K562 (cell line): ENCODE data around the gene PCF11. TPM values are rescaled to one million over a fixed set of nuclear protein-coding genes. Genes with fewer than 3 reads are reported as not detected.

Source experiments
- ATAC-seq: fragments of 200-7000 bp; cut with Tn5 transposase; 3 replicates; pipeline ENCODE4 v1.9.1; 2020; ENCODE audit warnings: moderate library complexity
- BruUV-seq: library from RNA; stranded (reverse); fragments of 400-500 nt; replicated peaks from 2 replicates; lab custom pipeline; 2021; lab: Mats Ljungman, UMichigan
- CTCF ChIA-PET: fragments of 300-600 bp; formaldehyde crosslinking; extraction: SDS; loops from one replicate; lab custom pipeline; 2021; ENCODE audit warnings: low intra/inter-chr PET ratio; lab: Yijun Ruan, JAX
- POLR2A ChIA-PET: fragments of 300-600, 350-650 bp; sonication (Branson Sonifier 250); formaldehyde crosslinking; extraction: SDS; loops from one replicate; lab custom pipeline; 2021; ENCODE audit warnings: antibody characterized with exemption, inconsistent platforms; lab: Yijun Ruan, JAX
- DNase-seq, 4 experiments: peaks; one replicate each; pipeline versions ENCODE4 v3.0.0 to v3.0.0-alpha.2; 2011 to 2018; ENCODE audit warnings: low spot score in 3 of 4, mixed read lengths in 3 of 4; ENCODE audit errors: extremely low read depth in 1 of 4
- FAIRE-seq: peaks from 2 replicates; lab custom pipeline; 2011; peaks lifted over from hg19 to GRCh38; lab: Jason Lieb, UNC
- H2AFZ ChIP-seq: 2 replicates; pipeline ENCODE4 v1.6.0; 2011; ENCODE audit warnings: low read depth, low read length, control low read depth, inconsistent platforms
- H3K27ac ChIP-seq: fragments of 200-600 bp; 3 replicates; pipeline ENCODE4 v1.8.0; 2011; ENCODE audit warnings: low read depth, mild to moderate bottlenecking, control low read depth, inconsistent platforms, low read length, moderate library complexity, mixed read lengths; ENCODE audit errors: extremely low read depth
- H3K27me3 ChIP-seq, 2 experiments: fragments of 300-600 bp in 1 of 2; 2 replicates in 1 of 2; 3 replicates in 1 of 2; pipeline versions ENCODE4 v1.6.0 to v1.8.0; 2011; ENCODE audit warnings: inconsistent platforms in 2 of 2, low read length in 2 of 2, mild to moderate bottlenecking in 1 of 2, mixed read lengths in 1 of 2, moderate library complexity in 1 of 2; ENCODE audit not compliant: control insufficient read depth in 2 of 2, insufficient read depth in 2 of 2
- H3K36me3 ChIP-seq: fragments of 300-600 bp; 3 replicates; pipeline ENCODE4 v1.8.0; 2011; ENCODE audit warnings: mild to moderate bottlenecking, low read length, inconsistent platforms; ENCODE audit not compliant: control insufficient read depth, insufficient read depth
- H3K4me1 ChIP-seq, 2 experiments: fragments of 200-600 bp in 1 of 2; replicated peaks in 1 of 2; 2 replicates in 1 of 2; 3 replicates in 1 of 2; pipeline versions ENCODE4 v1.5.1 to v1.8.0; 2011; ENCODE audit warnings: inconsistent platforms in 2 of 2, low read length in 2 of 2, mild to moderate bottlenecking in 1 of 2, mixed read lengths in 1 of 2, moderate library complexity in 1 of 2; ENCODE audit not compliant: control insufficient read depth in 2 of 2, insufficient read depth in 2 of 2
- H3K4me2 ChIP-seq: 2 replicates; pipeline ENCODE4 v1.6.1; 2011; ENCODE audit warnings: low read length, control low read depth, inconsistent platforms, mixed read lengths; ENCODE audit not compliant: insufficient read depth
- H3K4me3 ChIP-seq: fragments of 200-600 bp; sonication (generic), shearing (Covaris generic); 2 replicates; pipeline ENCODE4 v1.5.1; 2016; ENCODE audit warnings: control low read depth, inconsistent platforms
- H3K79me2 ChIP-seq: fragments of 200-600 bp; 3 replicates; pipeline ENCODE4 v1.8.0; 2011; ENCODE audit warnings: low read length, inconsistent platforms; ENCODE audit not compliant: control insufficient read depth, insufficient read depth
- H3K9ac ChIP-seq, 2 experiments: 2 replicates each; pipeline versions ENCODE4 v1.6.0 to v1.6.1; 2011; ENCODE audit warnings: low read depth in 2 of 2, low read length in 2 of 2, control low read depth in 1 of 2, inconsistent platforms in 1 of 2, mild to moderate bottlenecking in 1 of 2, mixed read lengths in 1 of 2; ENCODE audit not compliant: insufficient read depth in 1 of 2
- H3K9me1 ChIP-seq: one replicate; pipeline ENCODE4 v1.6.0; 2011; ENCODE audit warnings: inconsistent platforms, mild to moderate bottlenecking, low read length, moderate library complexity; ENCODE audit not compliant: control insufficient read depth, insufficient read depth
- H3K9me3 ChIP-seq: replicated peaks from 2 replicates; pipeline ENCODE4 v1.5.1; 2011; ENCODE audit warnings: low read depth, low read length, inconsistent platforms; ENCODE audit not compliant: control insufficient read depth, insufficient read depth
- H4K20me1 ChIP-seq: replicated peaks from 2 replicates; pipeline ENCODE4 v1.6.1; 2011; ENCODE audit warnings: low read length, inconsistent platforms, mixed read lengths; ENCODE audit not compliant: control insufficient read depth, insufficient read depth
- CCNT2 ChIP-seq: IDR thresholded peaks from 2 replicates; pipeline ENCODE4 v1.6.1; 2011; ENCODE audit warnings: borderline replicate concordance, low read depth, mild to moderate bottlenecking, moderate library complexity, mixed read lengths, low read length; ENCODE audit not compliant: insufficient read length; ENCODE audit errors: extremely low read depth
- ETV6 ChIP-seq, 3 experiments: fragments of 150-350 bp in 1 of 3; sonication (generic) in 1 of 3; formaldehyde crosslinking in 1 of 3; IDR thresholded peaks; 2 replicates each; pipeline versions ENCODE4 v1.6.1 to v1.8.0; 2014 to 2022; ENCODE audit warnings: borderline replicate concordance in 2 of 3, low read depth in 2 of 3, antibody characterized with exemption in 1 of 3, low read length in 1 of 3, mild to moderate bottlenecking in 1 of 3, missing genetic modification reagents in 1 of 3
- GATAD2B ChIP-seq: fragments of 450-650 bp; IDR thresholded peaks from 2 replicates; pipeline ENCODE4 v1.6.1; 2017; ENCODE audit warnings: mild to moderate bottlenecking, borderline replicate concordance
- MAFF ChIP-seq: IDR thresholded peaks from 2 replicates; pipeline ENCODE4 v1.6.1; 2012; ENCODE audit warnings: low read length, improper control_type of control experiment
- MIER1 ChIP-seq: fragments of 450-650 bp; IDR thresholded peaks from 2 replicates; pipeline ENCODE4 v1.6.1; 2016; ENCODE audit warnings: antibody characterized with exemption, mild to moderate bottlenecking, low read depth
- NFIX ChIP-seq: fragments of 250-450 bp; sonication (Bioruptor Pico); IDR thresholded peaks from 2 replicates; pipeline ENCODE4 v1.4.0; 2020; ENCODE audit warnings: low read depth, mild to moderate bottlenecking, moderate library complexity
- RFX5 ChIP-seq: IDR thresholded peaks from 2 replicates; pipeline ENCODE4 v1.6.1; 2011; ENCODE audit warnings: low read depth, mild to moderate bottlenecking, improper control_type of control experiment, low read length
- RHOXF2B ChIP-seq: fragments of 250-450 bp; sonication (Bioruptor Pico); conservative IDR thresholded peaks from 2 replicates; pipeline ENCODE4 v1.5.1; 2021
- U2AF2 ChIP-seq: fragments of 200-400 bp; formaldehyde crosslinking; optimal IDR thresholded peaks from 2 replicates; pipeline ENCODE3; 2017; ENCODE audit warnings: low read depth, mild to moderate bottlenecking, low read length
- WHSC1 ChIP-seq: IDR thresholded peaks from one replicate; pipeline ENCODE4 v1.6.1; 2012; ENCODE audit warnings: low read length, control low read depth, inconsistent platforms
- XRCC3 ChIP-seq: fragments of 450-650 bp; IDR thresholded peaks from 2 replicates; pipeline ENCODE4 v1.6.1; 2017; ENCODE audit warnings: mild to moderate bottlenecking, moderate library complexity
- ZFP30 ChIP-seq: fragments of 250-450 bp; sonication (Bioruptor Pico); IDR thresholded peaks from 2 replicates; pipeline ENCODE4 v1.8.0; 2022; ENCODE audit warnings: moderate library complexity, mild to moderate bottlenecking, inconsistent platforms, borderline replicate concordance
- ZNF133 ChIP-seq: fragments of 250-450 bp; sonication (Bioruptor Pico); IDR thresholded peaks from 2 replicates; pipeline ENCODE4 v1.4.0; 2020; ENCODE audit warnings: mild to moderate bottlenecking
- ZNF436 ChIP-seq: fragments of 250-450, 450-650 bp; sonication (Bioruptor Pico); formaldehyde crosslinking; IDR thresholded peaks from 2 replicates; pipeline ENCODE4 v1.7.0; 2020; ENCODE audit warnings: mild to moderate bottlenecking
- in situ Hi-C: fragments of 300-500 bp; cut with MboI; formaldehyde crosslinking; loops from 4 replicates; pipeline ENCODE4 v1.15.0; 2018; ENCODE audit warnings: inconsistent platforms, mixed read lengths
- intact Hi-C: fragments of 100-400 bp; cut with micrococcal nuclease; formaldehyde crosslinking; loops from 2 replicates; pipeline ENCODE4 v1.14.2; 2022
- polyA plus RNA-seq, 8 experiments: library from polyadenylated mRNA; depleted of rRNA in 4 of 8; stranded (reverse) in 5 of 8; unstranded in 3 of 8; fragments of >200 nt; fragmentation: Nextera tagmentation in 2 of 8; fragmentation: Illumina TruSeq in 1 of 8; extraction: Ambion mirVana in 2 of 8; extraction: Trizol in 1 of 8; gene quantifications; 2 replicates each; pipeline versions ENCODE4 v1.2.1 to v1.2.3, GENCODE V29; 2011 to 2014; ENCODE audit warnings: inconsistent platforms in 1 of 8, missing spikeins in 1 of 8
- total RNA-seq, 7 experiments: library from RNA; depleted of rRNA in 6 of 7; stranded (reverse); fragments of >200 nt in 6 of 7; fragmentation: Illumina TruSeq in 2 of 7; extraction: Trizol in 2 of 7; gene quantifications; 2 replicates each; pipeline versions ENCODE4 v1.2.1 to v1.2.3, GENCODE V29; 2011 to 2021; ENCODE audit warnings: low replicate concordance in 1 of 7
- TF ChIP-seq, protein P1 (sequence below): fragments of 250-450 bp; sonication (Bioruptor Pico); IDR thresholded peaks from 2 replicates; pipeline ENCODE4 v1.5.0; 2021

Gene PCF11
- total and polyA plus RNA-seq, 9 of the 15 experiments (the other 6 are each of a cell fraction or from before 2014, with no cell fraction given) = 9.3 to 91.6 (median 54.4) TPM

DNA sequence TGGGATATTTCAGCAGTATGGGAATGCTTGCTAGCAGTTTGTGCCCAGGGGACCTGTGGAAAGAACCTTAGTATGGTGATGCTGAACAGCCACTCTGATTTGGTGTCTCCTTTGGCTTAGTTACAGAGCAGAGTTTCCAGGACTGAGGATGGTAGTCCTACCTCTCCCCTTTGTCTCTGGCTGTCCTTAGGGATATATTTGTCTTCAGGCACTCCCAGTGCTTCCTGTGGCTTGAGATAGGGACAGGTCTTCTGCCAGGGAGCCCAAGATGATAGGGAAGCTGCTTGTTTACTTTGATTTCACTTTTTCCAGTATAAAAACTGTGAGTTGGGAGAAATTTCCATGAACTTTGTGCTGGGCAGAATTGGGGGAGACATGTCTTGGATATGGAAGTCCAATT is 64.8 kb downstream of the PCF11 start:
- Histone ChIP-seq H3K9ac (no peak overlapping the region), H3K27me3 (0 out of 5 replicates have a peak, but pooled peaks cover 0 to 6% of the 10 kb centered on the region in 2 experiments), H3K9me3 (0 out of 2 replicates have a peak, but pooled peaks cover 1% of the 10 kb centered on the region), H3K36me3 (no peaks in the 10 kb centered on the region), H3K9me1 (no peaks in the 10 kb centered on the region), H3K4me3 (no peak overlapping the region), H3K79me2 (no peaks in the 10 kb centered on the region), H3K27ac (no peak overlapping the region), H4K20me1 (no peaks in the 10 kb centered on the region), H3K4me1 (no peaks in the 10 kb centered on the region), H2AFZ (no peak overlapping the region), H3K4me2 (no peak overlapping the region)
- intact Hi-C loops = no loop called here
- in situ Hi-C loops = no loop called here
- no peak for FAIRE-seq
- ChIA-PET CTCF (no interaction called here), POLR2A (no interaction called here)
- BruUV-seq = no TSS peak
- TF ChIP-seq MIER1 (no peak), CCNT2 (no peak), MAFF (no peak), RFX5 (no peak), U2AF2 (no peak), GATAD2B (no peak), ZNF133 (CRISPR knock-in tag) (no peak), ZNF436 (CRISPR knock-in tag) (no peak), XRCC3 (no peak), RHOXF2B (CRISPR knock-in tag) (no peak), ZFP30 (CRISPR knock-in tag) (no peak), ETV6 (IDR thresholded peaks at IDR 0.05; ENCODE audit: borderline replicate concordance in 1 of 2, low read depth in 2 of 2, low read length in 1 of 2) (no peak), ETV6 (CRISPR knock-in tag; IDR thresholded peaks at IDR 0.05; ENCODE audit: borderline replicate concordance) (no peak), WHSC1 (no peak), NFIX (CRISPR knock-in tag) (no peak)
- TF ChIP-seq, protein P1, sequence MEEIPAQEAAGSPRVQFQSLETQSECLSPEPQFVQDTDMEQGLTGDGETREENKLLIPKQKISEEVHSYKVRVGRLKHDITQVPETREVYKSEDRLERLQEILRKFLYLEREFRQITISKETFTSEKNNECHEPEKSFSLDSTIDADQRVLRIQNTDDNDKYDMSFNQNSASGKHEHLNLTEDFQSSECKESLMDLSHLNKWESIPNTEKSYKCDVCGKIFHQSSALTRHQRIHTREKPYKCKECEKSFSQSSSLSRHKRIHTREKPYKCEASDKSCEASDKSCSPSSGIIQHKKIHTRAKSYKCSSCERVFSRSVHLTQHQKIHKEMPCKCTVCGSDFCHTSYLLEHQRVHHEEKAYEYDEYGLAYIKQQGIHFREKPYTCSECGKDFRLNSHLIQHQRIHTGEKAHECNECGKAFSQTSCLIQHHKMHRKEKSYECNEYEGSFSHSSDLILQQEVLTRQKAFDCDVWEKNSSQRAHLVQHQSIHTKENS (CRISPR knock-in tag) = no peak
- DNase-seq = no peak
- ATAC-seq = no peak
